Mammary epithelial cell (primary cell): ENCODE data around the gene CYTH2.

Source experiments
- EZH2 ChIP-seq: IDR thresholded peaks from 2 replicates; pipeline ENCODE4 v1.6.1; 2012; ENCODE audit warnings: low read length, inconsistent platforms, borderline replicate concordance
- TF ChIP-seq, protein P1 (sequence below), 2 donors: IDR thresholded peaks in 1 of 2; conservative IDR thresholded peaks in 1 of 2; 2 replicates each; pipeline ENCODE4 v1.5.1; 2011 to 2012; ENCODE audit warnings: inconsistent platforms in 2 of 2, low read length in 2 of 2, mild to moderate bottlenecking in 2 of 2, control low read depth in 1 of 2, low read depth in 1 of 2; ENCODE audit not compliant: insufficient read depth in 1 of 2; ENCODE audit errors: extremely low read depth in 1 of 2

GRCh38 chr19:48479686-48480085 is 10.5 kb downstream of the CYTH2 start:
- TF ChIP-seq, protein P1, sequence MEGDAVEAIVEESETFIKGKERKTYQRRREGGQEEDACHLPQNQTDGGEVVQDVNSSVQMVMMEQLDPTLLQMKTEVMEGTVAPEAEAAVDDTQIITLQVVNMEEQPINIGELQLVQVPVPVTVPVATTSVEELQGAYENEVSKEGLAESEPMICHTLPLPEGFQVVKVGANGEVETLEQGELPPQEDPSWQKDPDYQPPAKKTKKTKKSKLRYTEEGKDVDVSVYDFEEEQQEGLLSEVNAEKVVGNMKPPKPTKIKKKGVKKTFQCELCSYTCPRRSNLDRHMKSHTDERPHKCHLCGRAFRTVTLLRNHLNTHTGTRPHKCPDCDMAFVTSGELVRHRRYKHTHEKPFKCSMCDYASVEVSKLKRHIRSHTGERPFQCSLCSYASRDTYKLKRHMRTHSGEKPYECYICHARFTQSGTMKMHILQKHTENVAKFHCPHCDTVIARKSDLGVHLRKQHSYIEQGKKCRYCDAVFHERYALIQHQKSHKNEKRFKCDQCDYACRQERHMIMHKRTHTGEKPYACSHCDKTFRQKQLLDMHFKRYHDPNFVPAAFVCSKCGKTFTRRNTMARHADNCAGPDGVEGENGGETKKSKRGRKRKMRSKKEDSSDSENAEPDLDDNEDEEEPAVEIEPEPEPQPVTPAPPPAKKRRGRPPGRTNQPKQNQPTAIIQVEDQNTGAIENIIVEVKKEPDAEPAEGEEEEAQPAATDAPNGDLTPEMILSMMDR (conservative IDR thresholded peaks at IDR 0.05 in 1 of 2, IDR thresholded peaks at IDR 0.05 in 1 of 2; ENCODE audit: extremely low read depth in 1 of 2, insufficient read depth in 1 of 2, low read depth in 1 of 2, low read length in 2 of 2), result no peak
- no peak for TF ChIP-seq EZH2
